Cortex of kidney (tissue), 1 donor: ENCODE results near the gene SIVA1.
"Not testable (repeated sequence)": the region's sequence is repeated elsewhere in the genome, so short reads cannot be mapped to it uniquely, and the experiment has no call there.

ENCODE experiments used
- DNase-seq: peaks from one replicate; lab custom pipeline; 2025; lab: John Stamatoyannopoulos, UW

Gene SIVA1

GRCh38 chr14:104721505-104722431 is 31.2 kb upstream of the SIVA1 start:
- no peak for DNase-seq

DNA sequence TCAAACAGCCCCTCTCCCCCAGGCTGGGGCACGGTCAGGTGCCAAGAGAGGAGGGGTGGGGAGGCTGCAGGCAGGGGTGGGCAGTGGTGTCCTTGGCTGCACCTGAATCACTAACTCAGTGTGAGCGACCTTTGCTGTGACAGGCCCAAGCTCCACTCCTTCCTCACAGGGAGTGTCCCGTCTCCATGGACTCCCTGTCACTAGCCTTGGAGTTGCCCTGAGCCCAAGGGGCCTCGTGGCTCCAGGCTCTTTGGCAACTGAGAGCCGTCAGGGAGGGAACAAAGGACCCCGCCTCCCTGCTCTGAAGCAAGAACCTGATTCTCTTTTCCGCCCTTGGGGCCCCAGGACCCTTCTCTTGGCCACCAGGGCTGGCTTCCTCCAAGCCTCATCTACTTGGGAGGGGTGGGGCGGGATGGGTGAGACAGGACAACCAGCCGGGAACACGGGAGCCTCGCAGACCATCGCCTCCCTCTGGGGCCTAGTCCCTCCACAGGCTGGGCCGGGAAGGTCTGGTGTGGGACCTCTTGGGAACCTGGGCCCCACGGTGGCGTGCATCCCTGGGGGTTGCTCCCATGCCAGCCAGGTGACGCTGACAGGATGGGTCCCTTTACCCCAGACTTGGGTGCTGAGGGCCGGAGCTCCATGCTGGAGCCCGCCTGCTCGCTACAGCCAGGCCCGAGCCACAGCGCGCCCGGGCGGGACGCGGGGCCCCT is 29.9 kb upstream of the SIVA1 start:
- DNase-seq = no peak

DNA sequence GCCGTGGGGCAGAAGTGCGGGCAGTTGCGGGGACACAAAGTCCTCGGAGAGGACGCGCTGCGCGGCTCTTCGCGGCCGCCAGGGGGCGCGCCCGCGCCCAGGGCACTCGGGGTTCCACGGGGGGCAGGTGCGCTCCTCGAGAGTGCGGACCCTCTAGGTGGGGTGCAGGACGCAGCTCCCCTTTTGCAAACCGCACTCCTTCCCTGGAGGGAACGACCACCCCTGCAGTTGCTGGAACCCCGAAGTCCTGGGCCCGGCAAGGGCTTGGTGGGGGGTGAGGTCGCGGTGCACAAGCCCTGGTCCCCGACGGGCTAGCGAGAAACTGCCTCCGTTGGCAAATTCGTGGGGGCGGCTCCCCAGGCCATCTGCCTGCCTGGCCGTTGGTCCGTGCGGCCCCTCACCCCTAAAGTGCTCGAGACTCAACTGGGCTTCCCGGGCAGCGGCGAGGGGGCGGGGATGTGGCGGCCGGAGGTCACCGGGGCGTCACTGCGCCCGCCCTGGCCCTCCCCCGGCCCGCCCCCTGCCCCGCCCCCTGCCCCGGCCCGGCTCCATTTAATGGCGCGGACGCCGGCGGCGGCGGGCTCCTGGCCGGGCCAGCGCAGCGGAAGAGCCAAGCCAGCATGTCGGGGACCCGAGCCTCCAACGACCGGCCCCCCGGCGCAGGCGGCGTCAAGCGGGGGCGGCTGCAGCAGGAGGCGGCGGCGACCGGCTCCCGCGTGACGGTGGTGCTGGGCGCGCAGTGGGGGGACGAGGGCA is 29.1 kb upstream of the SIVA1 start, which contains the start of gene ADSS1:
Gene ADSS1 (plus strand): TSS at position 579 of the 756 bp plus-strand sequence. CDS start 42 bp downstream, at position 621.
- no peak for DNase-seq

DNA sequence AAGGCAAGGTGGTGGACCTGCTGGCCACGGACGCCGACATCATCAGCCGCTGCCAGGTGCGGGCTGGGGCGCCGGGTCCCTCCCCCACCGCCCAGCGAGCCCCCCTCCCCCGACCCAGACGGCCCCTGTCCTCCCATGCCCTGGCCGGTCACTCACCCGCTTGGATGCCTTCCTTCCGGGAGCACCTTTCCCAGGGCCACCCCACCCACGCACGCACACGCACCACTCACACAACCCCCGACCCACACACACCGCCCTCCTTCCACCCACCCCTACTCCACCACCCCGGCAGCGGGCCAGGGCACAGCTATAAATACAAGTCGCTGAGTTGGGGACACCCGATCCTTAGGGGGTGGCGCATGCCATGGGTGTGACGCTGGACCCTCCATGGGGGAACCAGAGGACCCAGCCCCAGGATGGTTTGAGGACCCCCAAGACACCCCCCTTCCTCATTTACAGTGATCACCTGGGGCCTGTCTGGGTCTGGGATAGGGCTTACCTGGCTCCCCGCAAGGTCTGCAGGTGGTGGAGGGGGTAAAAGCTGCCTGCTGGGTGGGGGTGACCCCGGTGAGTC is 28.5 kb upstream of the SIVA1 start:
- no peak for DNase-seq

DNA sequence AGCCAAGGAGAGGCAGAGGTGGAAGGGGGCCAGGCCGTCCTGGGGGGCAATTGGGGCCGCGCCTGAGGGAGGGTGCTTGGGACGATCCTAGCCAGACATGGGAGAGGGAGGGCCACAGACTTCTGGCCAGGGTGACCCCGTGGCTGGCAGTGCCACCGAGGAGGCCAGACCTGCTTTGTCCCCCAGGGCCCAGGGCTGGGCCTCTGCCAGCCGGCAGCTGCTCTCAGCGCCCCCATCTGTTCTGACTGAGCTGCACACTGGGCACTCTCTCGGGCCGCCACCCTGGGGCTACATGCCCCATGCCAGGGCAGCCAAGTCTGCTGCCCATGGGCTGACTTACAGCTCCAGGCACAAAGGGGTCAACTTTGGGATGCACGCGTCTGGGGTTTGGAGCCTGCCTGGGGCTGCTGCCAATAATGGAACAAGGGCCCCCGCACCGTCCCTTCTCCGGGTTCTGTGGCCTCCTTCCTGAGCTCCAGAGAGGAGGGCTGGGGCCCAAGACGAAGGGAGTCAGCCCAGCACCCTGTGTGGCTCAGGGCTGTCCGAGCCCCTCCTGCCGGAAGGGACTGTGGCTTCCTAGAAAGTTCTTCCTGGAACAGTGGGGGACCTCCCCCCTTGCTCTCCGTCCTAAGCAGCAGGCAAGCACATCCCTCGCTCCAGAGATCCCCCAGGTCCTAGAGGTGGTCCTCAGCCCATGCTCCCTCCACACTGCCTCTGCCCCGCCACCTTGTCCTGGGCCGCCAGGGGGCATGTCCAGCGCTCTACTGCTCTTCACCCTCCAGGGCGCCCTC is 27.8 kb upstream of the SIVA1 start:
- DNase-seq = no peak

DNA sequence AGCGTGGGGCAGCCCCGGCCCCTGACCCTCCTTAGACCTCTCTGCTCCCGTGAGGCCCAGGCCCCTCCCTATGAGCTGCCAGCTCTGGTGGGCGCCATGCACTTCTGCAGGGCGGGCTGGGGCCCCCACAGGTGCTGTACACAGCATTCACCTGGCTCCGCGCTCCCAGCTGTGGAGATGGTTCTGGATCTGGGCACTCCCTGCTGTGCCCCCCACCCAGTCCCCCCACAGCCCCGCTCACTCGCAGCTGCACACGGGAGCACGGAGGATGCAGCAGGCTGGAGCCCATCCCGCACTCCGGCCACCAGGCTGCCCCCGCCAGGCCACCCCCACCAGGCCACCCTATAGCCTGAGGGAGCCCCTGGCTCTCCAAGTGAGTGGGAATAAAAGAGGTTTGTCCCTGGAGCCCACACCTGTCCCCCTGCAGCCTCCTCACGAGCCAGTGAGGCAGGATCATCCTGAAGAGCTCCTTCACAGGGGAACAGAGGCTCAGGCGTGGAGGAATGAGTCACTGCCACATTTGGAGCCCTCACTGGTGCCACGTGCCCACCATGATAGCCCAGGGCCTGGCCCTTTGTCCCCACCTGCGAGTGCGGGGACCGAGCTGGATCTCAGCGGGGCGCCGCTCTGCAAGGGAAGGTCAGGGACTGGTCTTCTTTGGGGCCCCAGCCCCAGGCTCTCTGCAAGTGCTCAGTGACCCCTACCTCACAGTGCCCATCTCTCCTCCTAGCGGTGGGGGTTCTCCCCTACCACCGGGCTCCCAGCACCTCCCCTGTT is 27.0 kb upstream of the SIVA1 start:
- DNase-seq = no peak

DNA sequence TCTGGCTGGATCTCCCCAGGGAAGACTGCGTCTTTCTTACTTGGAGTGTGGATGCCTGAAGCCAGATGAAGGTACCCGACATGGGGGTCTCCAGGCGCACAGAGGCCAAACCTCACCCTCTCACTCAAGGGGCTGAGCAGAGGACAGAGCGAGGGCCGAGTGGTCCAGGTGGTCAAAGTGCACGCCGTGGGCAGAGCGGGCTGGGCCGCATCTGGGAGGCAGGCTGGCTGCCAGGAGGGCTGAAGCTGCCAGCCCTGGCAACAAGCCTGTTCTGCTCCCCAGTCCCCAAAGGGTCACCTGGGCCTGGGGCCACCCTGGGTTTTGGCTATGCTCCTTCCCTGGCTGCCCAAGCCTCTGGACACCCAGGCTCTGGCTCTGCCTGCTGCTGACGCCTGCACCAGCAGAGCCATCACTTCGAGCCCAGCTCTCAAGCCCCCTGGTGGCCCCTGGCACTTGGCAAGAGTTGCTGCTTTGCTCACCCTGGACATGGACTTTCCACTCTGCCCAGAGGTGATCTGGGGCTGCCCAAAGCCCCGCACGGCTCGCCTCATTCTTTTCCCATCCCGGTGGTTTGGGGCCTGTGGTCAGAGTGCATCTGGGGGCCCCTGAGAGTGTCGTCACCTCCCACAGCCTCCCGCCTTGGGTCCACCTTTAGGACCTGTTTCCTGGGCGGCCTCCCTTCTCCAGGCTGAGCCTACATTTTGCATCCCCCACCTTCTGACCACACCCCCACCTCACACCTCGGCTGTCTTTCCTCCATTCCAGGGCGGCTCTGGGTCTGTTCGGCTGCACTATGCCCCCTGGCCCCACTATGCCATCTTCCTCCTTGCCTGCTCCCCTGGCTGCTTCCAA is 26.1 kb upstream of the SIVA1 start:
- no peak for DNase-seq

- DNase-seq = no peak
Observed at GRCh38 chr14:104728631-104729030, 24.3 kb upstream of the SIVA1 start.

DNA sequence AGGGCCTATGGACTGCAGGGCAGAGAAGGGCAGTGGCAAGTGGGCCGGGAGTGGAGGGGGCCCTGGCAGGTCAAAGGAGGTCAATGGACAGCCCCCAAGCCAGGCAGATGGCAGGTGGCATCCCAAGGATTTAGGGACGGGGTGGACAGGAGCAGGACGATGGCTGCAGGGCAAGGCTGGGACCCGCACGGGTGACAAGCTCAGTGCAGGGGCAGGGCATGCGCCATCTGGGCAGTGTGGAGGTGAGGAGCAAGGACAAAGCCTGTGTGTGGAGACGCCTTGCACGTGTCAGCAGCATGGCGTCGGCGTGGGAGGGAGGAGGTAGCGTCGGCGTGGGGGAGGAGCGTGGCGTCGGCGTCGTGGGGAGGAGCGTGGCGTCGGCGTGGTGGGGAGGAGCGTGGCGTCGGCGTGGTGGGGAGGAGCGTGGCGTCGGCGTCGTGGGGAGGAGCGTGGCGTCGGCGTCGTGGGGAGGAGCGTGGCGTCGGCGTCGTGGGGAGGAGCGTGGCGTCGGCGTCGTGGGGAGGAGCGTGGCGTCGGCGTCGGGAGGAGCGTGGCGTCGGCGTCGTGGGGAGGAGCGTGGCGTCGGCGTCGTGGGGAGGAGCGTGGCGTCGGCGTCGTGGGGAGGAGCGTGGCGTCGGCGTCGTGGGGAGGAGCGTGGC is 23.6 kb upstream of the SIVA1 start:
- DNase-seq = not testable (repeated sequence)

DNA sequence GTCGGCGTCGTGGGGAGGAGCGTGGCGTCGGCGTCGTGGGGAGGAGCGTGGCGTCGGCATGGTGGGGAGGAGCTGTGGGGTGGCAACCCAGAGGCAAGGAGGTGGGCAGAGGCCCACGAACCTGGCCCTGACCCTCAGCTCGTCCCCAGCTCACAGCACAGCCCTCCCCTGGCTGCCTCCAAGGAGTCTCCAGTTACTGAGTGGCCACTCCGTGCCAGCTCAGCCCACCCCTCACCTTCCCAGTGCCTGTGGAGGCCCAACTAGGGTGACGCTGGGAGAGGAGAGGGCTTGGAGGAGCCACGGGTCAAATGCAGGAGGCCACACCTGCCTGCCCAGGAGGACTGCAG is 23.1 kb upstream of the SIVA1 start:
- no peak for DNase-seq

DNA sequence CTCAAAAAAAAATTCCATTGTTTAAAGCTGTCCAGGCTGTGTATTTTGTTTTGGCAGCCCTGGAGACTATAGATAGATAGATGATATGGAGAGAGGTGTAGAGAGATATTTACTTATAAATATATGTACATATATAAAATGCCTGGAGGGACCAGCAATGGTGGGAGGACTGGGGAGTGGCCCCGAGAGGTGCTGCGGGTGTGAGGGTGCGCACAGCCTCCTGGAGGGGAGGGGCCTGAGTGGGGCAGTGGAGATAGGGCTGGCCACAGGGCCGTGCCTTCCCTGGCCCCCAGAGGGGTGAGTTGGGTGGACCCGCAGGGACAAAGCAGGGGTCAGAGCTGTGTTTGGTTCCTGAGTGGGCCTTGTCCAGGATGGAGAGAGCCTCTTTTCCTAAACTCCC is 22.5 kb upstream of the SIVA1 start:
- no peak for DNase-seq

DNA sequence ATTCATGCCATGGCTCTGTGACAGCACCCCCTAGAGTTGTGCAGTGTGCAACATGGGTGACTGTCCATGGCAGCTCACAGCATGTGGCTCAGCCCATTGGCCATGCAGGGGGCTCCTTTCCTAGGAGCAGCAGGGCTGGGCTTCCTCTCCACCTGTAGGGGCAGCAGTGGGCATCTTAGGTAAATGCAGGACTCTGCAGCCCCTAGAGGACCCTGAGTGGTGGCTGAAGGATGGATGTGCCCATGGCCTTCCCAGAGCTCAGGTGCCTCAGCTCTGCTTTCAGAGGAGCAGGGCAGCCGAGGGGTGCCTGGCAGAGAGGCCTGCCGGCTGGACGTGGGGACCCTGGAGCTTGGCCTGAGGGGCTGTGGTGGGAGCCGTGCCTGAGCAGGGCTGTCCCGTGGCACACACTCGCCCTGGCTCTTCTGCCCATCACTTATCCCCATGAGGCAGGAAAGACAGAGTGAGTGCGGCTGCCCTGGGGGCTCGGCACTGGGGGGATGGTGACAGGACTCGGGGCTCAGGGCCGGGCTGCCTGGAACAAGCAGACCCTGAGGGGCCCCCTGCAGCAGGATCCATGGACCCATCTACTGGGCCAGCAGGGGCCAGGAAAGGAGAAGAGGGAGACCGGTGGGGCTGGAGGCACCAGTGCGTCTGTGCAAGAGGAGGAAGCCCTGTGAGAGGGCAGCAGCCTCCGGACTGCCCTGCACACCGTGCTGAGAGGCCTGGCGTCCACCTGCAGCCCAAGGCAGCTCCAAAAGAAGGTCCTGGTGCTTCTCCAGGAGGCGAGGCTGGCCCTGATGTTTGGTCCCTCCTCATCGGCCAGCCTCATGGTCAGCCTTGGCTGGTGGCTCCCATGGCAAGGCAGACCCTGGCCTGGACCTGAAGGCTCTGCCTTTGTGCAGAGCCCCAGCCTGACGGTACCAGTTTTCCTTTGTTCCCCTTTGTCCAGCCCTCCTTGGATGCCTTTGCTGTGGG is 21.3 kb upstream of the SIVA1 start:
- DNase-seq = no peak

- DNase-seq = no peak
Observed at GRCh38 chr14:104732355-104732804, 20.6 kb upstream of the SIVA1 start.

DNA sequence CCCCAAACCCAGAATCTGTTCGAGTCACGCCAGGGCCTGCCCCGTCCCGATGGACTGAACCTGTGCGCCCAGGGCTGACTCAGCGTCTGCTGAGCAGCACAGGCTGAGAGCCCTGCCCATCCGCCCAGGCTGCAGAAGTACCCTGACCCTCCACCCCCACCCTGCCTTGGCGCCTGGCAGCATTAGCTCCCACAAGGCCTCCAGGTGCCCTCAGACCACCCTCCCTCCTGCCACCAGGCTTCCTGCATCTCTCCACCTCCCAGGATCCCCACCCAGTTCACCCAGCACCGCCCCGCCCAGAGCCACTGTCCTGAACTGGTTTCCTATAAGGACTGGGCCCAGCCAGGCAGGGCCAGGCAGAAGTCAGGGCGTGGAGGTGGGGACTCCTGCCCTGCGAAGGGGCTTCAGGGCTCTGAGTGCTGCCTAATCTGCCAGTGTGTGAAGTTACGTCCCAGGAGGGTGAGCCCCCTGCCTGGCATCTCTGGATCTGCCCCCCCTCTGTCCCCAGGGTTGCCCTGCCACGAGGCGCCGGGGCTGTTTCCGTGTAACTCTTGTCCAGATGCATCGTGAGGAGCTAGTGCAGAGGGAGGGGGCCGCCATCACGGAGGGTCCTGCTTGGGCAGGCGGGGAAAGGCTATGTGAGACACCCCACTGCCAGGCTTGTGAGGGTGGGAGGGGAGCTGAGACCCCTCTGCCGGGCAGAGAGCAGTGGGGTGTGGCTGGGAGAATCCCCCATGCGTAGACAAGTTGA is 19.8 kb upstream of the SIVA1 start:
- no peak for DNase-seq

GRCh38 chr14:104734051-104734587 is 18.8 kb upstream of the SIVA1 start:
- no peak for DNase-seq

DNA sequence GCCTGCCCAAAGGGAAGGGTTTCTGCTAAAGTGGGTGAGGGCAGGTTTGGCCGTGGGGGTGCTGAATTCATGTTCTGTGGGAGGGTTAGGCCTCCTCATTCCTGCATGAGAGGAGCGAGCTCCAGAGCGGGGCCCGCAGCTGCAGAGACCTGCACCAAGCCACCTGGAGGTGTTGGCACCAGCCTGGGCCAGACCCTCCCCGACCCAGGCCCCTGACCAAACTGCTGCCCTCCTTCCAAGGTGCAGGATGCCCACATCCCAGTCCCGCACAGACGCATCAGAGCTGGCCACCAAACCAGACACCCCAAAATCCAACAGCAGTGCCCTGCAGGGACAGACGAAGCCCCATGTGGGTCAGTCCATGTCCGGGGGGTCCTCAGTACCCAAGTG is 18.4 kb upstream of the SIVA1 start:
- no peak for DNase-seq
